Fibroblast of skin of right biceps (primary cell): ENCODE results near the gene ZNF76.

Experiments used
- DNase-seq: peaks from one replicate; pipeline ENCODE4 v3.0.0-alpha.2; 2013

The ZNF76 gene

GRCh38 chr6:35259194-35259947, at the start of gene ZNF76:
Gene ZNF76, plus strand, starts transcription at chr6:35259735. Its CDS starts 21,417 bp downstream, at chr6:35281152.
- peak; percentile 97 for DNase-seq

DNA sequence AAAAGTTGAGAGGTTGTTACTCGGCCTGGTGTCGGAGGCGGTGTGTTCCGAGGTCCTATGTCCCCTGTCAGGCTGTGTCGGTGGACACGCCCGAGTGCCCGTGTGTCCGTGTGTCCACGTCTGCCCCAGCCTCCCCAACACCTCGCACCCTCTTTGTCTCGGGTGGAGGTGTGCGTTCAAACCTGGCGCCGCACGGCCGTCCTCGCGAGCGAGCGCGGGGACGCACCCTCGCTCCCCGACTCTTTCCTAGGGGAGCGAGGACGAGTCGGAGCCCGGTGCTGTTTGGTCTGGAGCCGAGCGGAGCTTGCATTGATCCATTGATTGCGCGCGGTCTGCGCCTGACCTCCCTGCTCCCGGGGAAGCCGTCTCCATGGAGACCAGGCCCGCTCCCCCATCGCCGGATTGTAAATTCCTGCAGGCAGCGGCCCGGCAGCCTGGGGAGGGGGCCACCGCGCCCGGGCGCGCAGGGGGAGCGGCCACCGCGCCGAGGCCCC, 46.2 kb upstream of the ZNF76 start:
- DNase-seq: no peak

DNA sequence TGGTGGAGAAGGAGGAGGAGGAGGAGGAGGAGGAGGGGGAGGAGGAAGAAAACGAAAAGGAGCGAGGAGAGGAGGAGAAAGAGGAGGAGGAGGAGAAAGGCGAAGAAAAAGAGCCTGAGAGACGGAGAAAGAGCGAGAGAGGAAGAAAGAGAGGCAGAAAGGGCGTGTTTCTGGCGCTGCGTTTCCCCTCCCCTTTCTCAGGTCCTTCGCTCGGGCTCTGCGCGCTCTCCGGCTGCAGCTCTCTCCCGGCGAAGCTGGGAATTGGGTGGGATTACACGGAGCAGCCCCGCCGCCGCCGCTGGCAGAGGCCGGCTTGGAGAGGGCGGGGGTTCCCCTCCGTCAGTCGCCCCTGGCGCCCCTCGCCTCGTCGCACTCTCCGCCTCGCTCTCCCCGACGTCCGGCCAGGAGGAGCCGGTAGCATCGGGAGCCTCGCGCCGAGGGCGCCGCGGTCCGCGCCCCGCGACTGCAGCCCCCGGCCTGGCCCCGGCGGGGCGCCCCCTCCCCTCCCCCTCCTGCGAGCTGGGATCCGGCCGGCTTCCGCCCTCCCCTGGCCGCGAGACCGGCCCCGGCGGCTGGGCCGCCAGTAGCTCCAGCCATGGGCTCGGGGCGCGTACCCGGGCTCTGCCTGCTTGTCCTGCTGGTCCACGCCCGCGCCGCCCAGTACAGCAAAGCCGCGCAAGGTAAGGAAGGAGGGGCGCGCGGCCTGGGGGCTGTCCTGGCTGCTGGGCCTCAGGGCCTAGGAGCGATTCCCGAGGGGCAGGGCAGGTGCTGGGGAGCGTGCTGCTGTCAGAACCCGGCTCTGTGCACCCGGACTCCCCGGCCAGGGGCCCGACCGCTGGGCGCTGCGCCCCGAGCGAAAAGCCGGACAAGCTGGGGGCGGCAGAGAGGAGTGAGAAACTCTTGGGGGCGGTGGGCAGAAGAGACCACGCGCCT, 45.4 kb upstream of the ZNF76 start, which contains the start of gene SCUBE3:
Gene SCUBE3 (plus strand): TSS at position 133 of the 933 bp plus-strand sequence. CDS start 463 bp downstream, at position 596.
- peak; percentile 62 for DNase-seq

DNA sequence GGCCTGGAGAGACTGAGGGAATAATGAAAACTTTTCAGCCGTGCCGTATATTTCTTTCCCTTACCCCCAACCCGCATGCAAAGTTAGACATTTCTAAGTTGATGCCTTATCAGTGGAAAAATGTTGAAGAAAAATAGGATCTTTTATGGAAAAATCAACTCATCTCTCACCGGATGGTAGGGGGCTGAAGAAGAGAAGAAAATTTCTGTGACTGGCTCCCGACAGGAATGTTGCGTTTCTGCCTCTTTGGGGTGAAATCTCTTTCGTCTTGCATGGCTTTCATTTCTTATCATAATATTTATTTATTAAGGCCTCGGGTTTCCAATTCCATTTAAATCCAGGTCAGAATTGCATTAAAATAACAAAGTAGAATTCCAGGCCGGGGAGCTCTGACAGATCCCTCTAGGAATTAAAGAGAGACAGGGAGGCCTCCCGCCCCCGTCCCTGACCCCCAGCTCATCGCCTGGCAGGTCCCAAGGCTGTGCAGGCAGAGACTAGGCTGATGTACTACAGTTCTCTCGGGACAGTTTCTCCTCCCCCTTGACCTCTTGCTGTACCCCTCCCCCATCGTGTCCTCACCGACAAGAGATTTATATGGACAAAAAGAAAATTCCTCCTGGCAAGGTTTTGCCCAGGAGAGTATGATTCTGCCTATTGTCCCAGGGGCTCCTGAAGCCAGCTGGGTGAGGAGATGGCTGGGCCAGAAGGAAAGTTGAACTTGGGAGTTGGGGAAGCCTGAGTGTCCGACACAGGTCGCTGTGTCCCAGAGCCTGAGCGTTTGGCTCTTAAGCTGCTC, 44.5 kb upstream of the ZNF76 start:
- no peak for DNase-seq

DNA sequence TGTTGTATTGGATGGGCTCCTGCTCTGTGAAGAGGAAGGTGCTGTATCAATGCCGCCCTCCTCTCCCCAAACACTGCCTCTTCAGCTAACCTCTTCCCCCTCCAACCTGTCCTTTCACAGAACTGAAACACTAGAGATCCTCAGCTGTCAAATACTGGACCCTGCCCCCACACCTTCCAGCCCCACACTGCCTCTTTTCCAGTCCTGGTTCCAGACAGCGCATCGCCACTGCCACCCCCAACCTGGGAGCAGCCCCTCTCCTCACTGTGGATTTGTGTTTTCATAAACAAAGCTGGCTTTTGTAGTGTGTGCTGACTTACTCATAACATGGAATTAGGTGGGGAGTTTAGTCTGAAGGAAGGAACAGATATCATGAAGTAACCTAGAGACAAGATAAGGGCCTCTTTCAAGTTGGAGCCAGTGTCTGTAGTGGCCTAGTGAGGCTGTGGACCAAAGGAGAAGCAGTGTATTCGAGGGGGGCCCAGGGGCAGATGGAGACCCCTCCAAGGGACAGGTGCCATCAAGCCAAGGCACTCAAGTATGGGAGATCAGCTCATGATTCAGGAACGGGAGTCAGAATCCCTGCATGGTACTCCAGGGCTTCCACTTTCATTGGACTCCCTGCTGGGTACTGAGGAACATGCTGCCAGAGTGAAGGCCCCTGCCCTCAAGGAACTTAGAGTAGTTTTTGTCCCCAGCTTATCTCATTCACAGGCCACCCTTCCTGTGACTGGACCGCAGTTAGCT, 43.7 kb upstream of the ZNF76 start:
- no peak for DNase-seq

- no peak for DNase-seq
Measured at GRCh38 chr6:35216412-35216732, 43.2 kb upstream of the ZNF76 start.

DNA sequence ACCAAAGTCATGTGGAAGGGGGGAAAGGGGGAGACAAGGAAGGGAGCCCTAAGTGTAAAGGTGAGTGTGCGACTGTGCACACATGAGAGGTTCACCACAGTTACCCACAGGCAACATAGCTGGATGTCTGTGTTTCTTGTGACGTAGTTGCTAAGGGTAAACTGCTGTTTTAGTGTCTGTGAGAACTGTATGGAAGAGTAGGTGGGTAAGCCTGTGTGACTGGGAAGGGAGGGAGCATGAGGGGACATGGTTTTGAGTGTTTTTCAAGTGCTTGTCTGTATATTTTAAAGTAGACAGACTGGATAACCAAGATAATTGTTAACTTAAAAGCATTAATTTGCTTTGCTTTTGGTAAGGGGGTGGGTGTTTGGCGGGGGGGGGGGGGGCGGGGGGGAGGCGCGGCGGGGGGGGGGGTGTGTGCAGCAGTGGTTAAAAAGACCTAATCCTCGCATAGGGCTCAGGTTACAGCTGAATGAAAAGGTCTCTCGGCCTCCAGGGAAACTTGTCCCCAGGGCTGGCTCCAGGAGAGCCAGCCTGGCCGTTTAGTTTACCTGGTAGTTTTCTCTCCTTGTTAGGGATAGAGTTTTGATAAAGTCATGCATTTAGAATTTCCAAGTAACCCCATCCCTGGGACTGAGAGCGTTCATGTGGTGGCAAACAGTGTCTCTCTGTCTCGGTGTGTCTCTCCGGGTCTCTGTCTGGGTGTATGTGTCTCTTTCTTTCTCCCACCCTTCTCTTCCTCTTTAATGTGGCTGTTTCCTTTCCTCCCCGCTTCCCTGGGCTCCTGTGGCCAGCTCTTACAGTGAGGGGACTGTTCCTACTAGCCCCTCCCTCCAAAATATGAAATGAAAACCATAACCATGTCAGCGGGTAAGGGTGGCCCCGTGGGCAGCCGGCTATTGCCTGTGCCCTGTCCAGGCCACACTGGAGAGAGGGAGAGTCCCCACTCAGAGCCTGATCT, 42.4 kb upstream of the ZNF76 start:
- no peak for DNase-seq

- DNase-seq: peak; percentile 63
Measured at GRCh38 chr6:35218021-35218420, 41.5 kb upstream of the ZNF76 start.

GRCh38 chr6:35218456-35218855, 41.1 kb upstream of the ZNF76 start:
- no peak for DNase-seq

- DNase-seq: peak; percentile 49
Measured at GRCh38 chr6:35219683-35220326, 39.7 kb upstream of the ZNF76 start.

DNA sequence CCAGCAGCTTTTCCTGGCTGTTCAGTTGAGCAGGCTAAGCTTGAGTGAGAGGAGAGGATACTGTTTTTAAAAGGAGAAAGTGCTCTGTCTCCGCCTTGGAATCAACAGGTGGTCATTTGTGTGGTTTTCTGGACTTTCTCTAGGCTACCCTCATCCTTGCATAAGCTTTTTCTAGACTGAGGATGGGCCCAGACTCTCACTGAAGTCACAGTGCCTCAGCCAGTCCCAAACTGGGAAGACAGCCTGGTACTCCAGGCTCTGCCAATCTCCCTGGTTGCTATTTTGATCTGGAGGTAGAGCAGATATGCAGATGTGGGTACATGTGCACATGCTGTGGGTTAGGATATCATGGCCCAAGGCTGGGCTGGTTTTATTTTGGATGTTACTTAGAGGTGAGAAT, 38.8 kb upstream of the ZNF76 start:
- no peak for DNase-seq

GRCh38 chr6:35223396-35223795, 36.1 kb upstream of the ZNF76 start:
- no peak for DNase-seq

GRCh38 chr6:35224720-35225119, 34.8 kb upstream of the ZNF76 start:
- no peak for DNase-seq

- DNase-seq: no peak
Measured at GRCh38 chr6:35228481-35228880, 31.1 kb upstream of the ZNF76 start.

GRCh38 chr6:35229304-35229703, 30.2 kb upstream of the ZNF76 start:
- DNase-seq: no peak

DNA sequence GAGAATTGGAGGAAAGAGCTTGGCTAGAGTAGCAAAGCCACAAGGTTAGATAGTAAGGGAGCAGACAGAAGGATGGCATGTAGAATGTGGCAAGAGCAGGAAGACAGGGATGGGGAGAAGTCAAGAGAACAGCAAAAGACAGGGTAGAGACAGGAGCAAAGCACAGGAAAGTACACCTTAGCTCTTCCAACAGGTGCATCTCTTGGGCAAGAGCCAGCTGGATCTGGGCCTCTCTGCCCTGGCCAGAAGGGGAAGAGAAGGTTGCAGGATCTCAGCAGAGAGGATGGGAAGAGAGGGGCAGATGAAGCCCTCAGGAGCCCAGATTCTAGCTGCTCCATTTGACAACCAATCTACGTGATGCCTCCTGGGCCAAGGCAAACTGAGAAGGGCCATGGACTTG, 29.0 kb upstream of the ZNF76 start:
- DNase-seq: no peak

DNA sequence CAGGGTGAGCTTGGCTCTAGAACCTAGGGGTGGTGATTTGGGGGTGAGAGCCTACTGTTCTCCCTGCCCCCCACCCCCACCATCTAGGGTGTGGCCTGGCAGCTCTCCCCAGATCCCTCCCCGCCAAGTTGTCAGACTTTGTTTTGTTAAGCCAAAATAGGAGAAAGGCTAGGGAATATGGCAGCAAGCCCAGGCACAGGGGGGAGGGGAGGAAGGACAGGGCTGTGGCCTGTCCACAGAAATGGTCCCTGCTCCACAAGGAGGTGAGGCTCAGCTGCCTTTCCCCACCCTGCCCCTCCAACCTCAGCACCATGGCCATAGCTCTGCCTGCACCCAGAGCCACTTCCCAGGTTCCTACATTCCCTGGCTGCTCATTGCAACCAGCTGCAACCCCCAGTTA, 28.6 kb upstream of the ZNF76 start:
- peak; percentile 28 for DNase-seq

DNA sequence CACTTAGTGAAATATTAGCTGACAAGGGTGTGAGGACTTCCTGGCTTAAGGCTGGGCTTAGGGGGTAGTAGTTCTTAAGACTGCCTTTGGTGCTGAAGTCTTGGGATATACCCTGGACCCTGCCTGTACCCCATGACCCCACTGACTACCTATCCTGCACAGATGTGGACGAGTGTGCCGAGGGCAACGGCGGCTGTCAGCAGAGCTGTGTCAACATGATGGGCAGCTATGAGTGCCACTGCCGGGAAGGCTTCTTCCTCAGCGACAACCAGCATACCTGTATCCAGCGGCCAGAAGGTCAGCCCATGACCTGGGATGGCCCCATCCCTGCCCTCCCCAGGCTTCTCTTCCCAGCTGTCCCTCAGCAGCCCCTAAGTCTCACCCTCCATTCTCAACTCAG, 28.0 kb upstream of the ZNF76 start:
- DNase-seq: no peak

DNA sequence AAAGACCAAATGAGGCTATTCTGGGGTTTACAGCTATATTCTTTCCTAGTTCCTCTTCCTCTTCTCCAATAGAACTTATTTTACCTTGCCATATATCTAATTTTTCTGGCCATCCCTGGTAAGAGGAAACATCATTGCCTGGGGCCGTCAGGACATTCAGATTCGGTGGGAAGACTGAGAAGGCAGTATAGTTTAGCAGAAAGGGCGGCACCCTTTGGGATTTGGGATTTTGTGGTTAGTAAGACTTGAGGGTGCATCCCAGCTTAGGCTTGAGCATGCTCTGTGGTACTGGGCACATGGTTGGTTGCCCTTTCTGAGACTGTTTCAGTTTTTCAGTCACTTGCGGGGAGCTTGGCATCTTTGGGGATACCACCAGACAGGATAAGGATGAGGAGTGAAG, 24.6 kb upstream of the ZNF76 start:
- no peak for DNase-seq

DNA sequence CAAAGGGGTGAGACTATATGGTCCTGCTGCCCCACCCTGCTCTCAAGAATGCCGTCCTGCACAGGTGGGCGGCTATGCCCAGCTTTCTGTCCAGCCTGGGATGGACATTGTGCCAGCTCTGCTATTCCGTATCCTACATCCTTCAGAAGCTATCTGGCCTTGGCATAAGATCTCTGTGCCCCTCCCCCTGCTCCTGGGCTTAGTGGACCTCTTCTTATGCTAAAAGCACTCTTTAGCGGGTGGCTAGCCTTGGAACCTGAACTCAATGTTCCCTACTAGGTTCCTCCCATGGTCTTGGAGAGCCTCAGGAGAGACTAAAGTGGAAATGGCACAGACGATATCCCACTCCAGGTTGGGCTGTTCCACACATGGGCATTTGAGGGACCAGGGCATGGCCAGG, 23.3 kb upstream of the ZNF76 start:
- DNase-seq: no peak

GRCh38 chr6:35237476-35237875, 22.1 kb upstream of the ZNF76 start:
- DNase-seq: no peak
